ENCODE measurements around the gene H19. TPM values are rescaled to one million over a fixed set of nuclear protein-coding genes. Genes with fewer than 3 reads are reported as not detected.
A peak's percentile ranks its signal among the peaks of the same experiment; 100 is the strongest.

Gene H19
- total and polyA plus RNA-seq, 9 donors: 113 to 2,888 (median 601) TPM

DNA sequence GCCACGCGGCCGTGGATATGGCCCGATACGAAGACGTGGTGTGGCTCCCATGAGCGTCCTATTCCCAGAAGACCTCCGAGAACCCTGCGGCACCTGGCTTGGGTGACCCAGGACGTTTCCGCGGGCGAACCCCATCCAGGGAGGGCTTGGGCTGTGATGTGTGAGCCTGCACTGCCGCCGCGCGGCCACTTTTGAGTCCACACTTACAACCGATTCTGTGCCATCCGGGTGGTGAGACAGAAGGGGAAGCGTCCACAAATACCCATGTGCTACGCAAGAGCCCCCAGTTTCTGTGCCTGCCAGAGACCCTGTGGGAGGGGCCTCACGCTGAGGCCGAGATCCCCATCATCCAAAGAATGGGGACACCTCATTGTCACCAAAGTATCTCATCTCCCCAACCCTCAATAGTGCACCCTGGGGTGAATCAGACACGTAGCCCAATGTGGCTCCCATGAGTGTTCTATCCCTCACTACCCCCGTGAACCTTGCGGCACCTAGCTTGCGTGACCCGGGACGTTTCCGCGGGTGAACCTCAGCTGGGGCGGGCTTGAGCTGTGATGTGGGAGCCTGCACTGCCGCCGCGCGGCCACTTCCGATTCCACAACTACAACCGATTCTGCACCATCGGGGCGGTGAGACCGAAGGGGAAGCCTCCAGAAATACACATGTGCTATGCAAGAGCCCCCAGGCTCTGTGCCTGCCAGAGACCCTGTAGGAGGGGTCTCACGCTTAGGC, 4.6 kb upstream of the H19 start:
- no peaks in the 10 kb centered on the region for H3K27me3 ChIP-seq
- intact Hi-C loops (cut with DNase I): no loop called here
- H3K4me3 ChIP-seq: no peak overlapping the region
- TF ChIP-seq EP300 (IDR thresholded peaks at IDR 0.05): no peak
- no peak for TF ChIP-seq POLR2A (IDR thresholded peaks at IDR 0.05)
- TF ChIP-seq CTCF (IDR thresholded peaks at IDR 0.05): no peak
- H3K27ac ChIP-seq: no peak overlapping the region
- H3K36me3 ChIP-seq: no peaks in the 10 kb centered on the region
- H3K4me1 ChIP-seq (ENCODE audit: insufficient read depth): no peaks in the 10 kb centered on the region
- no peaks in the 10 kb centered on the region for H3K9me3 ChIP-seq
- no CpG with 5 or more reads among the region's 42 CpGs for WGBS, 3 donors
- DNase-seq: no peak

DNA sequence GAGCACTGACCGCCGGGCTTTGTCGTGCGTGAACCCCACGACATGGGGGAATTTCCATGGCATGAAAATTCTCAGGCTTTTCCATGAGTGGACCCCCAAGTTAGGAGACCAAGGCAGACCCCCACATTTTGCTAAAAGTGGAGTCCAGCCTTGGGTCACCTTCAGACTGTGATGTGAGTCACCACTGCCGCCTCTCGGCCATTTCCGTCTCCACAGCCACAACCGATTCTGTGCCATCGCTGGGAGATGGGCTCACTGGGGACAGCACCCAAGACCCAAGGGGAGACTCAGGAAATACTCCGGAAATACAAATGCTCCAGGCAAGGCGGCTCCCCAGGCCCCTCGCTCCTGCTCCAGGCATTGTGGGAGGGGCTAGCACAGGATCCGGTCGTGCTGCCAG, 1.2 kb upstream of the H19 start:
- no CpG with 5 or more reads among the region's 15 CpGs for WGBS, 3 donors
- Histone ChIP-seq H3K9me3 (no peaks in the 10 kb centered on the region), H3K27me3 (no peaks in the 10 kb centered on the region), H3K4me1 (ENCODE audit: insufficient read depth) (no peaks in the 10 kb centered on the region), H3K27ac (no peak overlapping the region), H3K4me3 (no peak overlapping the region), H3K36me3 (no peaks in the 10 kb centered on the region)
- TF ChIP-seq POLR2A (IDR thresholded peaks at IDR 0.05) (no peak), CTCF (IDR thresholded peaks at IDR 0.05) (no peak), EP300 (IDR thresholded peaks at IDR 0.05) (no peak)
- intact Hi-C loops (cut with DNase I): no loop called here
- no peak for DNase-seq

GRCh38 chr11:1998290-1998689, 648 bp upstream of the H19 start:
- TF ChIP-seq CTCF (IDR thresholded peaks at IDR 0.05) (no peak), POLR2A (IDR thresholded peaks at IDR 0.05) (no peak), EP300 (IDR thresholded peaks at IDR 0.05) (no peak)
- DNase-seq: no peak
- Histone ChIP-seq H3K36me3 (no peaks in the 10 kb centered on the region), H3K4me1 (ENCODE audit: insufficient read depth) (no peaks in the 10 kb centered on the region), H3K27ac (no peak overlapping the region), H3K27me3 (no peaks in the 10 kb centered on the region), H3K9me3 (no peaks in the 10 kb centered on the region), H3K4me3 (no peak overlapping the region)
- no CpG with 5 or more reads among the region's 28 CpGs for WGBS, 3 donors
- intact Hi-C loops (cut with DNase I): no loop called here

GRCh38 chr11:1994121-1994520, 3.5 kb downstream of the H19 start:
- no peak for TF ChIP-seq CTCF (IDR thresholded peaks at IDR 0.05)
- TF ChIP-seq POLR2A (IDR thresholded peaks at IDR 0.05): no peak
- no peak for TF ChIP-seq EP300 (IDR thresholded peaks at IDR 0.05)
- peak in 4 of 5 donors; percentile 10 to 38 (median 20) for DNase-seq
- H3K4me3 ChIP-seq: no peak overlapping the region
- 83% methylated on average over 3 of the region's 13 CpGs; no CpG with 5 or more reads in 2 of the 3 donors for WGBS, 3 donors
- H3K36me3 ChIP-seq: no peaks in the 10 kb centered on the region
- no peaks in the 10 kb centered on the region for H3K4me1 ChIP-seq (ENCODE audit: insufficient read depth)
- no peak overlapping the region for H3K27ac ChIP-seq
- no peaks in the 10 kb centered on the region for H3K9me3 ChIP-seq
- intact Hi-C loops (cut with DNase I): no loop called here
- H3K27me3 ChIP-seq: no peaks in the 10 kb centered on the region

Measured in ovary (tissue), 9 donors.